Tongue (tissue), 2 donors: ENCODE results near the gene TRPC4AP. TPM values are rescaled to one million over a fixed set of nuclear protein-coding genes. Genes with fewer than 3 reads are reported as not detected.
A peak's percentile ranks its signal among the peaks of the same experiment; 100 is the strongest.
"Not testable (repeated sequence)": the region's sequence is repeated elsewhere in the genome, so short reads cannot be mapped to it uniquely, and the experiment has no call there.

ENCODE experiments used
- DNase-seq: peaks from one replicate; pipeline ENCODE4 v3.0.0-alpha.2; 2015
- total RNA-seq: library from RNA; depleted of rRNA; stranded (reverse); fragments of >200 nt; gene quantifications from one replicate; pipeline ENCODE4 v1.2.3, GENCODE V29; 2014

Gene TRPC4AP, protein sequence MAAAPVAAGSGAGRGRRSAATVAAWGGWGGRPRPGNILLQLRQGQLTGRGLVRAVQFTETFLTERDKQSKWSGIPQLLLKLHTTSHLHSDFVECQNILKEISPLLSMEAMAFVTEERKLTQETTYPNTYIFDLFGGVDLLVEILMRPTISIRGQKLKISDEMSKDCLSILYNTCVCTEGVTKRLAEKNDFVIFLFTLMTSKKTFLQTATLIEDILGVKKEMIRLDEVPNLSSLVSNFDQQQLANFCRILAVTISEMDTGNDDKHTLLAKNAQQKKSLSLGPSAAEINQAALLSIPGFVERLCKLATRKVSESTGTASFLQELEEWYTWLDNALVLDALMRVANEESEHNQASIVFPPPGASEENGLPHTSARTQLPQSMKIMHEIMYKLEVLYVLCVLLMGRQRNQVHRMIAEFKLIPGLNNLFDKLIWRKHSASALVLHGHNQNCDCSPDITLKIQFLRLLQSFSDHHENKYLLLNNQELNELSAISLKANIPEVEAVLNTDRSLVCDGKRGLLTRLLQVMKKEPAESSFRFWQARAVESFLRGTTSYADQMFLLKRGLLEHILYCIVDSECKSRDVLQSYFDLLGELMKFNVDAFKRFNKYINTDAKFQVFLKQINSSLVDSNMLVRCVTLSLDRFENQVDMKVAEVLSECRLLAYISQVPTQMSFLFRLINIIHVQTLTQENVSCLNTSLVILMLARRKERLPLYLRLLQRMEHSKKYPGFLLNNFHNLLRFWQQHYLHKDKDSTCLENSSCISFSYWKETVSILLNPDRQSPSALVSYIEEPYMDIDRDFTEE
- total RNA-seq: 64.0 TPM

DNA sequence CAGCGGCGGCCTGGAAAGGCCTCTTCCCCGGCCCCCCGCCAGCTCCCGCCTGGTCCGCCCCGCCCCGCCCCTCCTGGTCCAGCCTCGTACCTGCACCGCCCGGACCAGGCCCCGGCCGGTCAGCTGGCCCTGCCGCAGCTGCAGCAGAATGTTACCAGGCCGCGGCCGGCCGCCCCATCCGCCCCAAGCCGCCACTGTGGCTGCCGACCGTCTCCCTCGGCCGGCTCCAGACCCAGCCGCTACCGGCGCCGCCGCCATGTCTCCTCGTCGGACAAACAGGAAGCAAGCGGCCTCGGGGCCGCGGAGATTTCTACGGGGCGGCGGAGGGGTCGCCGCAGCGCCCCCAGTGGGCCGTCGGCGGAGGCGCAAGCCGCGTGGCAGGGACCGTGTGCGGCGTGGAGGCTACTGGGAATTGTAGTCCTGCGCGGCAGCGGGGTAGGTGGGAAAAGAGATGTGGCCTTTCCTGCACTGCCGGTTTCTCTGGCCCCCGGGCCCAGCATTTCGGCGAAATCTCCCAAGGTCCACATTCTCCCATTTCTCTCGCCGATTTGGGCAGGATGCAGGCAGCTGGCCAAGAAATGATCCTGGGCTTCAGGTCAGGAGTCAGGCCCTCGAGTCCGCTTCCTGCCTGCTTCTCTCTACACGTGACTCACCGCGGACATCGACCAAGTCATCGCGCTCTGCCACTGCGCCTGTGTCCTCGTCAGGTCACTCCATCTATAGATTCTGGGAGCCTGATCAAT, at the start of gene TRPC4AP:
Gene TRPC4AP (minus strand): TSS at position 284 of the 743 bp plus-strand sequence. CDS start 26 bp downstream, at position 258.
- peak; percentile 96 for DNase-seq

- DNase-seq: no peak
These were observed 43.4 kb upstream of the TRPC4AP start for GRCh38 chr20:35135867-35136586.

GRCh38 chr20:35134880-35135279, 42.3 kb upstream of the TRPC4AP start:
- peak; percentile 8 for DNase-seq

GRCh38 chr20:35134472-35134871, 41.9 kb upstream of the TRPC4AP start:
- DNase-seq: no peak

GRCh38 chr20:35133735-35134134, 41.1 kb upstream of the TRPC4AP start:
- DNase-seq: no peak

DNA sequence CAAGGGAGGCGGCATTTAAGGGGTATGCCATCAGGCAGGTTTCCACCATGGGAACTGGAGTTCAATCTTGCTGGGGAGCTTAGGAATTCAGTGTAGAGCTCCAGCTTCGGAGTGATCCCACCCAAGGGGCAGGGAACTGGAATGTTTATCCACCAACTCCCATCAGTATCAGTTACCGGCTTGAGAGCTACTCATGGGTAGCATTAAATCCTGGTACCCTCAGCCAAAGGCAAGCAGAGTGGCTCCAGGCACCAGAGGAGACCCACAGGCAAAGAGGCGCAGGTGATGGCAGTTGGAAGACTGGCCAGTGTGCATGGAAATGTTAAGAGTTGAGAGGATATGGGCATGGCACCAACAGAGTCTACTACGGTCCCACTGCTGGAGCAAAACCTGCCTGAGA, 40.4 kb upstream of the TRPC4AP start:
- no peak for DNase-seq

DNA sequence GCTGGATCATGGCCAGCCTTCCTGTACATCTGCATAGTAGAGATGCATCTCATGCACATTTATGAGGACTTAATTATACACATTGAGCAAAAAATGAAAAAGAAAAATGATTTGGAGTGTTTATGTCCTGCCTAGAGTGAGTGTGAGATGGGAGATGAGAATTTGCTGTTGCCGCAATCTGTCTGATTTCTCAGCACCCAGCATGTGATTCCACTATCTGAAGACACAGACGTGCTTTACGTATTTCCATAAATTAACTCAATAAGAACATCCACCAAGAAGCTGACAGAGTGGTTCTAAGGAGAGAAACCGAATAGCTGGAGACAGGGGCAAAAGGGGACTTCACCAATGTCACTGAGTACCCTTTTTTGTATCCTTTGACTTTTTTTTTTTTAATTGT, 39.3 kb upstream of the TRPC4AP start:
- no peak for DNase-seq

DNA sequence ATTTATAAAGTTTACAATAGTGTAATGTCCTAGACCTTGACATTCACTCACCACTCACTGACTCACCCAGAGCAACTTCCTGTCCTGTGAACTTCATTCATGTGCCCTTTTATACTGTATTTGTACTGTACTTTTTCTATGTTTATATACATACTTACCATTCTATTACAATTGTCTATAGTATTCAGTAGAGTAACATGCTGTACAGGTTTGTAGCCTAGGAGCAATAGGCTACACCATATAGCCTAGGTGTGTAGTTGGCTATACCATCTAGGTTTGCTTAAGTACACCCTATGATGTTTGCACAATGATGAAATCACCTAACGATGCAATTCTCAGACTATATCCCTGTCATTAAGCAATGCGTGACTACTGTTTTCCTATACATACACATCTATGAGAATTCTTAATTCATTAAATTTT, 37.1 kb upstream of the TRPC4AP start:
- no peak for DNase-seq

GRCh38 chr20:35125753-35126152, 33.1 kb upstream of the TRPC4AP start:
- no peak for DNase-seq

DNA sequence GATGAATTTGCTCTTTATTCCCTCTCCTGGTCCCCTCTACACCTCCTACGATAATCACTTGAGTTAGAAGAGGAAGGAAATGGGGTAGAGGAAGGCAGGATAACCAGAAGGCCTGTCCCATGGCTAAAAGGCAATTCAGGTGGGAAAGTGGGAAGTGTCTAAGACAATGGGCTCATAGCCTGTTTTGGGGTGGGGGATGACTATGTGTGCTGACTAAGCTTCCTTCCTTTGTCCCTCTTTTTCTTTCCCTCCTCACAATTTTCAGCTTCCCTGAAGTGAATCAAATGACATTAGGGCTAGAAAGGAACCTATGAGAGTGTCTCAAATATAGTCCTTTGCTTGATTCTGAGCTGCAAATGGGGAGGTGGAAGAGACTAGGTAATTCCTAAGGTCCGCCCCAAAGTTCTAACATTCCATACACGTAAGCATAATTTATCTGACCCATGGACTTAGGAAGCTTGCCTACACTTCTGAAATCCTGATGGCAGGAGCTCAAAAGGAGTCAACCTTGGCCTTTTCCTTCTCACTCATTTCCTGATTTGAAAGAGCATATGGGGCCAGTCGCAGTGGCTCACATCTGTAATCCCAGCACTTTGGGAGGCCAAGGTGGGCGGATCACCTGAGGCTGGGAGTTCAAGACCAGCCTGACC, 30.3 kb upstream of the TRPC4AP start:
- DNase-seq: no peak

DNA sequence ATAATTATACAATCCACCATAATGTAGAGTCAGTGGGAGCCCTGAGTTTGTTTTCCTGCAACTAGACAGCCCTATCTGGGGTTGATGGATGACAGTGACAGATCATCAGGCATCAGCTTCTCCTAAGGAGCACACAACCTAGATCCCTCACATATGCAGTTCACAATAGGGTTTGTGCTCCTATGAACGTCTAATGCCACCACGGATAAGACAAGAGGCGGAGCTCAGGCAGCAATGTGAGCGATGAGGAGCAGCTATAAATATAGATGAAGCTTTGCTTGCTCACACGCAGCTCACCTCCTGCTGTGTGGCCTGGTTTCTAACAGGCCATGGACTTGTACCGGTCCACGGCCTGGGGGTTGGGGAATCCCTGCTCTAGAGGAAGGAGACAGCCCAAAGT, 28.6 kb upstream of the TRPC4AP start:
- DNase-seq: no peak

- no peak for DNase-seq
These were observed 27.6 kb upstream of the TRPC4AP start for GRCh38 chr20:35120012-35120701.

GRCh38 chr20:35117629-35118028, 25.0 kb upstream of the TRPC4AP start:
- no peak for DNase-seq

GRCh38 chr20:35117196-35117595, 24.6 kb upstream of the TRPC4AP start:
- DNase-seq: no peak

DNA sequence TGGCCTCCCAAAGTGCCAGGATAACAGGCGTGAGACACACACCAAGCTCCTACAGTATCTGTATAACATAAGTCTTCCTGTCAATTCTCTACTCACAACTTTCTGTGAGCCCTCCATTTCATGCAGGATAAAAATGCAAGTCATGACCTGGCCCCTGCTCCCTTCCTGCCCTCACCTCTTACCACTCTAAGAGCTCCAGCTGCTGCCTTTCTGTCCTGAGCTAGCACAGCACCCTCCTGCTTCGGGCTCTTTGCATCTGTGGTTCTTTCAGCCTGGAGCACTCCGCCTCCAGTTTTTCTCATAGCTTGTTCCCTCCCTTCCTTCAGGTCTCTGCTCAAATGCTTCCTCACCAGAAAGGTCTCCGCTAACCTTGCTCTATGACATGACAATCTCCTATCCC, 23.7 kb upstream of the TRPC4AP start:
- DNase-seq: no peak

DNA sequence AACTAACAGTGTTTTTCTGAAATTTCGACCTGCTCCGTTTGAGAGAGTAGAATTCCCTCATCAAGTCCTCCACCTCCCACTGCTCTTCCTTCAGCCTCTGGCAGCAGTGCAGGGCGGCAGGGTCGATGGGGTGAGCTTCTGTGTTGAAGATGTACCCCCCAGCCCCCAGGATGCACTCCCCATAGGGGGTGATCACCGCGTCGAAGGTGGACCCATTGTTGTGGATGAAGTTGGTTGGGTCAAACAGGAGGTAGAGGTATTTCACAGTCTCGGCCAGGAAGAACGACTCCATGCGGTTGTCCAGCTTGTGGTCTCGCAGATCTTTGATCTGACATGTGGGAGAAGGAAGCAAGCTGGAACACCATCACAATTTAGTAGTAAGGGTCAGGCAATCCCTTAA, 23.0 kb upstream of the TRPC4AP start:
- DNase-seq: no peak

DNA sequence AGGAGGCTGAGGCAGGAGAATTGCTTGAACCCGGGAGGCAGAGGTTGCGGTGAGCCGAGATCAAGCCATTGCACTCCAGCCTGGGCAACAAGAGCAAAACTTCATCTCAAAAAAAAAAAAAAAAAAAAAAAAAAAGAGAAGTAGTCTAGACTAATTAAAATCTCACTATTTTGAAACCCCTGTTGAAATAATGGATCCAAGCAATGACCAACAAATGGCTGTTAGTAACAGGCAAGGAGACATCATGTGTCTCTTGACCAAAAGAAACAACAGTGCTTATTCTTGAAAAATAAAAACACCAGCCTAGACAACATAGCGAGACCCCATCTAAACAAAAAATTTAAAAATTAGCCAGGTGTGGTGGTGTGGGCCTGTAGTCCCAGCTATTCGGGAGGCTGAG, 19.7 kb upstream of the TRPC4AP start:
- DNase-seq: not testable (repeated sequence)

DNA sequence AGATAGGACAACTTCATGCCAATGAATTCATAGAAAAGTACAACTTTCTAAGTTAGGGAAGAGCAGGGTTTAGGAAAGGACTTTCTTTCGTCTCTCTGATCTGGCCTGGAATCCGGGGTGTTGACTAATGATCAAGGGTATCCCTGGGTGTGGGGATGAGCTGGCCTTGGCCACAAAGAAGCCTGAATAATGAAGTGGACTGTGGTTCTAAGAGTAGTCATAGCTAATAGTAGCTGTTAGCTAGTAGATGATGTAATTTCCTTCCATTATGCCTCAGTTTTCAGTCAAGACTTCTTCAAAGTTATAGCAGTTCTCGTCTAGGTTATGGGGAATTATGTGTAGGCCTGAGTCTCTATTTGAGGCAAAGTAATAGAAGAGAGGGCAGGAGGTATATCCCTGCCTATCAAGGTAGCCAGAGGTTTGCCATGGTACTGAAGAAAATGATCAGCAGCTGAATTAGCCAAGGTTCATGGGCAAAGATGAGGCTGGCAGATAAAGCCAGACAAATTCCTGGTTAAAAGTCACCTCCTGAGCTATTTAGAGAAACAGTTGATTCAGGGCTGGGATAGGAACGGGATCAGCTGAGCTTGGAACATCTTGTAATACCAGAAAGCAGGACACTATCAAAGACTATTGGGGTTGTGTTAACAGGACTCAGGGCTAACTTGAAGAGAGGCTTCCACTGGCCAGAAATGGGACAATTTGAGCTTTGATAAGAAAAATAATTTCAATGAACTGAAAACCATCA, 18.7 kb upstream of the TRPC4AP start:
- DNase-seq: no peak

DNA sequence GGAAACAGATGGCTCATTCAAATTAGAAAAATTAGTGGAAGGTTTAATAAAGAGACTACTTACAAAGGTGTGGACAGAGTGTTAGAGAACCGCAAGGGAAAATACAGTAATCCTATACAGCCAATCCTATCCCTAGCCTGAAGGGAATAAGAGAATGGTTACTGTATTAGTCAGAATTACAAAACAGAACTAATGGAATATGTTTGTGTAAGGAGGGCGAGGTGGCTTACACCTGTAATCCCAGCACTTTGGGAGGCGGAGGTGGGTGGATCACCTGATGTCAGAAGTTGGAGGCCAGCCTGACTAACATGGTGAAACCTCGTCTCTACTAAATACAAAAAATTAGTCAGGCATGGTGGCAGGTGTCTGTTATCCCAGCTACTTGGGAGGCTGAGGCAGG, 16.3 kb upstream of the TRPC4AP start:
- DNase-seq: no peak

DNA sequence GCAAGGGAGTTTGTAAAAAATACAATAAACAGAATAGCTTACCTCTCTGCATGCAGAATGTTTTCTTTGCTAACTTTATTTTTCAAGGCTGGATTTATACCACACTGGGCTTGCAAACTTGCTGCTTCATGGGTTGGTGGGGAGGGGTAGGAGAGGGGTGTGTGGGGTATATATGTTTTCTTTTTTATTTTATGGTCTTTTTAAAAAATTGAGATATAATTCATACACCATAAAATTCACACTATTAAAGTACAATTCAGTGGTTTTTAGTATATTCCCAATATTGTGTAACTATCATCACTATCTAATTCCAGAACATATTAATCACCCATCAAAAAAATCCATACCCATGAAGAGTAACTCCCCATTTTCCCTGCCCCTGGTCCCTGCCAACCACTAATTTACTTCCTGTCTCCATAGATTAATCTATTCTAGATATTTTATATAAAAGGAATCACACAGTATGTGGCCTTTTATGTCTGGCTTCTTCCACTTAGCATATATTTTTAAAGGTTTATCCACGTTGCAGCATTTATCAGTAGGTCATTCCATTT, 14.3 kb upstream of the TRPC4AP start:
- no peak for DNase-seq
